NCI-H226 (cell line): ENCODE data around the gene METTL2A.
"Not testable (repeated sequence)": the region's sequence is repeated elsewhere in the genome, so short reads cannot be mapped to it uniquely, and the experiment has no call there.

ENCODE experiments used
- DNase-seq: peaks from one replicate; pipeline ENCODE4 v3.0.0-alpha.2; 2015

METTL2A gene

DNA sequence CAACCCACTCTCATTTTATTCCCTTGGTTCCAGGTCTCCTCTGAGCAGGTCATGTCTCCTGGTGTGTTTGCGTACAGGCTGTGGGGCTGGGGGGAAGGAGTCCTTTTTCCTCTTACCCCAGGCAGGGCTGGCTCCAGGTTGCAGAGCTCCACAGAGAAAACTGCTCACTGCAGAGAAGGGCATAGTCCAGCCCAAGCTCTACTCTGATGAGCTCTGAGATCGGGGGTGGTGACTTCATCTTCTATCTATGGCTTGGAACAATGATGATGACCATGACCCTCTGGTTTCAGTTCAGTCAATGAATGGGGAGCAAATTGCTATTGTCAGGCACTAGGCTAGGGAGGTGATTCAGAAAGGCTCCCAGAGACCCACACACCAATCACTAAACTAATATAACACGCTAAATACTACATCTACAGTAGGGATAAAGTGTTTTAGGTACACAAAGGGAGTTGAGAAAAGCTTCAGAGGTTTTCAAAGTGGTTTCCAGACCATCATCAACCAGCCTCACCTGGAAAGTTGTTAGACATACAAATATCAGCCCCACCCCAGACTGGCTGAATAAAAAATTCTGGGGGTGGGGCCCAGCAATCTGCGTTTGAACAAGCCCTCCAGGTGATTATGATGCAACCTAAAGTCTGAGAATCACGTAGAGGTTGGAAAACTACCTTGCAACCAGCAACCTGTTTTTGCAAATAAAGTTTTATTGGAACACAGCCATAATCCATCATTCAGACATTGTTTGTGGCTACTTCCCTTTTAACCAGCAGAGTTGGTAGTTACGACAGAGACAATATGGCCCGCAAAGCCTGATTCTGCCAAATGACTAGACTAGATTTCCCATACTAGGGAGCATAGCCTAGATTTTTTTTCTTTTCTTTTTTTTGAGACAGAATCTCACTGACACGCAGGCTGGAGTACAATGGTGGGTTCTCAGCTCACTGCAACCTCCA is 49.6 kb downstream of the METTL2A start:
- DNase-seq, result not testable (repeated sequence)

DNA sequence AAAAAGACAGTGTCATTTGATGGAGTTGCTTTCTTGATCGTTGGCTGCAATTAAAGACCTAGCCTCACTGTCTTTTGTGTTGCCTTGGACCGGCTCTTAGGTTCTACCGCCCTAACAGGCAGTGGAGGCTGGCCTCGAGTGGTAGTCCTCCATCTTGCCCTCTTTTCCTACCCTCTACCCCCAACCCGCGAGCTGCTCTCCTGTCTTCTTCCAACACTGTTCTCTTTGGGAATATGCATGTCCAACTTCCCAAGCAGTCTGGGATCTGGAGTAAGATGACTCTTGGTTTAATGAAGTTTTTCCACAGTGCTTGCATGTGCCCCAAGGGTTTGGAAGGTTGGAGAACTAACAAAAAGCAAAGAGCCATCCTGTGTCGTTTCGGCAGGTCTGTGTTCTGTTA is 53.4 kb downstream of the METTL2A start:
- not testable (repeated sequence) for DNase-seq

DNA sequence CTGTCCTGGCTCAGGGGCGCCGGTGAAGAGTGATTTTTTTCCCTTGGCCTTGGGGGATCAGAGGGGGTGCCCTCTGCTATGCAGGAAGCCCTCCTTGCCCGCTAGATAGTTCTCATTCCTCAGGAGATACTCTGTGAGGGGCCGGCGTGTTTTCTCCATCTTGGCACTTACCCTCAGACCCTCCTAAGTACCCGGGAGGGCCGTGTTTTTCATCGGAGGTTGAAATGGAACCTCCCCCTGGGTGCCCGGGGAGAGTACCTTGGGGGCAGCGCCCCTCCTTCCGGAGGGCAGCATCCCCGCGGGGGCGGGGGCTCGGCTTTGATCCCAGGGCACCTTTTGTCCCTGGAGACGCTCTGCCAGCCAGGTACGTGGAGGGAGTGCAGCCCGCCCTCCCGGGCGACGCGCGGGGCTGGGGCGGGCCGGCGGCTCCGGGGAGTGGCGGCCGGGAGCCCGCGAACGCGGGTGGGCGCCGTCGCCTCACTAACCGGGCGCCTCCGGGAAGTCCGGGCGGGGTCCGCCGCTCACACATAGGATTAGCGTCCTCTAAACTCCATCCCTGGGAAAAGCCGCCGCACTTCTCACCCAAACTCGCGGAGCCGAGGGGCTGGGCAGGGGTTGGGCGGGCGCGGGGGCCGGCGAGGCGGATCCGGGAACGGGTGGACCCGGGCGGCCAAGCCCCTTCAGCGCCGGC is 54.2 kb downstream of the METTL2A start:
- not testable (repeated sequence) for DNase-seq

DNA sequence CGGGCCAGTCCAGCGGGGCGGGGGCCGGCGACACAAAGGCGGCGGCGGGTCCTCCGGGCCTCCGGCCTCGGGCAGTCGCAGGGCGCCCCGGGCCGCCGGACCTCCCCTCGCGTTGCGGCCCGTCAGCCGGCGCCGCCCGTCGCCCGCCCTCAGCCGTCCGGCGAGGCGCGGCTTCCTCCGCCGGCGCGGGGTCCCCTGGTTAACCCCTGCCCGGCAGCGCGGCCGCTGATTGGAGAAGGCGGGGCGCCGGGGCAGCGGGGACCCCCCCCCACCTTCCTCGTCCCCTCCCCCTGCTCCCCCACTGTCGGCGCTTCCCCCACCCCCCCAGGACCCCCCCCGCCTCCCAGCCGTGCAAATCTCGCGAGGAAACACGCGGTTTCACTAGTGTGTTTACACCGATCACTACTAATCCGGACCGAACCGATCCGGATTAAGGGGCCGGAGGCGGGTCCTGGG is 54.8 kb downstream of the METTL2A start, which contains the start of gene TLK2:
Gene TLK2, plus strand, starts transcription at position 402 of the 456 bp plus-strand sequence. CDS start 2,301 bp downstream, outside the sequence.
- peak; percentile 74 for DNase-seq

DNA sequence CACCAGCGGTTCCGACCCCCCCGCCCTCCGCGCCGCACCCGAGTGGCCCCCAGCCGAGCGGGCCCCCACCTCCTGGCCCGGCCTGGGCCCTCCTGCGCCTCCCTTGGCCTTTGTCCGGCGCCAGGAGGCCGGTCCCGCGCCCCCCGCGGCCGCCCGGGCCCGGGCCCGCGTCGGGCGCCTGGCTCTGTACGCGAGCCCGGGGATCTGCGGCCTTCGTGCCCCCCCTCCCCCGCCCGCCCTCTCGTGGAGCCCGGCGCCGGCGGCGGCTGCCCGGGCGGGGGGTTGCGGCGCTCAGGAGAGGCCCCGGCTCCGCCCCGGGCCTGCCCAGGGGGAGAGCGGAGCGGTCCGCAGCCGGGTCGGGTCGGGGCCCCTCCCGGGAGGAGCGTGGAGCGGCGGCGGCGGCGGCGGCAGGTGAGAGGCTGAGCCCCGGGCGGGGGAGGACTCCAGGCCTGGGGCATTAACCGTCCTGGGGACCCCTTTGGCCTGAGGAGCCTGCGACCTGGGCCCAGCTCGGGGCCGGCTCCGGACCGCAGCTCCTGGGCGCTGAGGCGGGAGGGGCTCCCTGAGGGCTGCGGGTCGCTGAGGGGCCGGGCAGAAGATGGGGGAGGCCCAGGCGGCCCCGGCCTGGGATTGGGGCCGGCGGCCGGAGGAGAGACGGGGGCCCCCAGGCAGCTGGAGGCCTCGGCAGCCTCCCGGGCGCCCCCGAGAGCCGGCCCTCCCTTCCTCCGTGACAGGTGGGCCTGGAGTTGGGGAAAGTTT is 55.4 kb downstream of the METTL2A start:
- DNase-seq, result not testable (repeated sequence)

DNA sequence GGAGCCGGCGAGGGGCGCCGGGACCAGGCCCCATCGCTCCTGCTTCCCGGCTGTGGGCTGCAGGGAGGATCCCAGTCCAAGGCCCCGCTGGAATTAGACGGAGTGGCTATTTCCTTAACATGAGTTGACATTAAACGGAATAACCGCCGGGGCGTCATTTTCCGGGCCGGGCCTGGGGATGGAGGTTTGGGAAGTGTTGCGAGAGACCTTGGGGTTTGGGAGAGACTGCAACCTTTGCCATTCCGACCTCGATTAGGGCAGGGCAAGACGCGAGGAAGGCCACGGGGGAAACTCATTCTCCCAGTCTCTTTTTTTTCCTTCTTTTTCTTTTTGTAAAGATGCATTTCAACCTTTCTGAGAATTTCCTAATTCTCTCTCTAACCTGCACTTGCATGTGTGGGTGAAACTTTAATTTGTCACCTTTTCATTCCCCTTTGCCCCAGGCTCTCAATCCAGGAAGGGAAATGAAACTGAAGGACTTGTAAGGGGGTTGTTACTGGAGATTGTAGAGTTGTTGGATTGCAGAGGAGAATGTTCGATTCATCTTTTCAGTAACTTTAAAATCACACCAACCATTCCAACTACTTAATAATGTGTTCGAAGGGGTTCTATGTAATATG is 56.1 kb downstream of the METTL2A start:
- DNase-seq, result not testable (repeated sequence)

DNA sequence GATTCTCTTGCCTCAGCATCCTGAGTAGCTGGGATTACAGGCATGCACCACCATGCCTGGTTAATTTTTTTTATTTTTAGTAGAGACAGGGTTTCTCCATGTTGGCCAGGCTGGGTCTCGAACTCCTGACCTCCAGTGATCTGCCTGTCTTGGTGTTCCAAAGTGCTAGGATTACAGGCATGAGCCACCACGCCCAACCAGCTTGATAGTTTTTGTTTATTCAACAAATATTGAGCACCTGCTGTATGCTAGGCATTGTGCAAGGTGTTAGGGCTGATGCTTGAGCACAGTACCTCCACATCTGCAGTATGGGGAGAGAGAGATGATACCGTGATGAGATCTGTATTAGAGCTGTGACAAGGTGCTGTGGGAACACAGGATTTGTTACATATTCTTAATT is 58.9 kb downstream of the METTL2A start:
- not testable (repeated sequence) for DNase-seq

DNA sequence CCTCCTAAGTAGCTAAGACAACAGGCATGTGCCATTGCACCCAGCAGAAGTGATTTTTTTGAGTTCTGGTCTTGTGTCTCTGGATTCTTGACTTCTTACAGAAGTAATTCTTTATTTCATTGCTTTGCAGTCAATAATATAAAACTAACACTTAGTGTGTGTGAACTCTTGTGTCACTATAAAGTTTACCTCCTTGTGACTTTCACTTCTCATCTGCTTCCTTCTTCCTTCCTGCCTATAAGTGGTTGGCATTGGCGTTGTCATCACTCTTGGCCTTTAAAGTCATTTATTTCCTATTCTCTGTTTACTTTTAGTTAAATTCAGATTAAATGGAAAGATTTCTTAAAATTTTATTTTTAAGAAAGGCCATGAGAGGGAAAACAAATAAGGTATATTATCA is 67.3 kb downstream of the METTL2A start:
- not testable (repeated sequence) for DNase-seq

DNA sequence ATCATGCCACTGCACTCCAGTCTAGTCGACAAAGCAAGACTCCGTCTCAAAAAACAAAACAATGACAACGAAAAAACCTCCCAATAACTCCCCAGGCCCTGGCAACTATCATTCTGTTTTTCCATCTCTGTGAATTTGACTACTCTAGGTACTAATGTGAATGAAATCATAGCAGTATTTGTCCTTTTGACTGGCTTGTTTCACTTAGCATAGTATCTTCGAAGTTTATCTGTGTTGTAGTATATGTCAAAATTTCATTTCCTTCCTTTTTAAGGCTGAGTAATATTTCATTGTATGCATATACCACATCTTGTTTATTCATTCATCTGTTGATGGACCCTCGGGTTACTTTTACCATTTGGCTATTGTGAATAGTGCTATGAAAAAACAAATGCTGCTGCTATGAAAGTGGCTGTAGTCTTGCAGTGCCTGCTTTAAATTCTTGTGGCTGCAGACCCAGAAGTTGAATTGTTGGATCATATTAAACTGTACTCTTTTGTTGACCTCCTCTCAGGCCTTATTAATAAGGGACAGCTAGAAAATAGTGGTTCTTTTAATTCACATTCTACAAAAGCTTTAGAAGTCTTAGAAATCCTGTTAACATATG is 69.5 kb downstream of the METTL2A start:
- not testable (repeated sequence) for DNase-seq

DNA sequence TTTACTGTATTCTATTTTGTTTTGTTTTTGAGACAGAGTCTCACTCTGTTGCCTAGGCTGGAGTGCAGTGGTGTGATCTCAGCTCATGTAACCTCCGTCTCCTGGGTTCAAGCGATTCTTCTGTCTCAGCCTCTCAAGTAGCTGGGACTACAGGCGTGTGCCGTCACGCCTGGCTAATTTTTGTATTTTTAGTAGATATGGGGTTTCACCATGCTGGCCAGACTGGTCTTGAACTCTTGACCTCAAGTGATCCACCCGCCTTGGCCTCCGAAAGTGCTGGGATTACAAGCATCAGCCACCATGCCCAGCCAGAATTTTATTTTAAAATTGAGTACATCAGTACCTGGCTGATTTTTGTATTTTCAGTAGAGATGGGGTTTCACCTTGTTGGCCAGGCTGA is 70.4 kb downstream of the METTL2A start:
- not testable (repeated sequence) for DNase-seq

DNA sequence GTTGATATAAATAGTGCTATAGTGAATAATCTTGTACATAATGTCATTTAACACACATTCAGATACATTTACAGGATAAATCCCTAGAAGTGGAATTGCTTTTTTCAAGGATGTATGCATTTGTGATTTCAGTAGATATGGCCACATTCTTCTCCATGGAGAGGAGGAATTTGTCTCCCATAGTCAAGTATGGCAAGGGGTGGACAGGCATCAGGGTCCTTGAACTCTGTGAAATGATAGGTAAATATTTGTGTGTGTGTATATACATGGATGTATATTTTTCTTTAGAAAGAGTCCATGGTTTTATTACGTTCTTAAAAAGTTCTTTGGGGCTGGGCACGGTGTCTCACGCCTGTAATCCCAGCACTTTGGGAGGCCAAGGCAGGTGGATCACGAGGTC is 72.6 kb downstream of the METTL2A start:
- DNase-seq, result not testable (repeated sequence)

DNA sequence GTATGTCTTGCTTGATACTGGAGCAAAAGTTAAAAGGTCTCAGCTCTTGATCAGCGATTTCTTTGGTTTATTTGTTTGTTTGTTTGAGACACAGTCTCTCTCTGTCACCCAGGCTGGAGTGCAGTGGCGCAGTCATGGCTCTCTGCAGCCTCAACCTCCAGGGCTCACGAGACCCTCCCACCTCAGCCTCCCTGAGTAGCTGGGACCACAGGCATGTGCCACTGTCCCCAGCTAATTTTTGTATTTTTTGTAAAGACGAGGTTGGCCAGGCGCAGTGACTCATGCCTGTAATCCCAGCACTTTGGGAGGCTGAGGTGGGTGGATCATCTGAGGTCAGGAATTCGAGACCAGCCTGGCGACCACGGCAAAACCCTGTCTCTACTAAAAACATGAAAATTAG is 75.1 kb downstream of the METTL2A start:
- DNase-seq, result not testable (repeated sequence)
